Measurements from ENCODE around the gene POLR3E.

The POLR3E gene

GRCh38 chr16:22315979-22316378 is 18.8 kb downstream of the POLR3E start:
- in situ Hi-C loops (cut with MboI; ENCODE audit: low sequenced_read_pairs): no loop called here

- in situ Hi-C loops (cut with MboI; ENCODE audit: low sequenced_read_pairs): no loop called here
These were observed 19.2 kb downstream of the POLR3E start for GRCh38 chr16:22316411-22316811.

GRCh38 chr16:22317001-22317530 is 19.9 kb downstream of the POLR3E start:
- in situ Hi-C loops (cut with MboI; ENCODE audit: low sequenced_read_pairs): no loop called here

GRCh38 chr16:22317625-22318024 is 20.4 kb downstream of the POLR3E start:
- in situ Hi-C loops (cut with MboI; ENCODE audit: low sequenced_read_pairs): no loop called here

- in situ Hi-C loops (cut with MboI; ENCODE audit: low sequenced_read_pairs): no loop called here
These were observed 21.6 kb downstream of the POLR3E start for GRCh38 chr16:22318690-22319358.

- in situ Hi-C loops (cut with MboI; ENCODE audit: low sequenced_read_pairs): no loop called here
These were observed 23.5 kb downstream of the POLR3E start for GRCh38 chr16:22320572-22321339.

GRCh38 chr16:22321340-22322001 is 24.3 kb downstream of the POLR3E start:
- in situ Hi-C loops (cut with MboI; ENCODE audit: low sequenced_read_pairs): no loop called here

- in situ Hi-C loops (cut with MboI; ENCODE audit: low sequenced_read_pairs): no loop called here
These were observed 24.8 kb downstream of the POLR3E start for GRCh38 chr16:22322021-22322471.

- in situ Hi-C loops (cut with MboI; ENCODE audit: low sequenced_read_pairs): no loop called here
These were observed 25.5 kb downstream of the POLR3E start for GRCh38 chr16:22322741-22323140.

- in situ Hi-C loops (cut with MboI; ENCODE audit: low sequenced_read_pairs): no loop called here
These were observed 26.2 kb downstream of the POLR3E start for GRCh38 chr16:22323173-22323958.

- in situ Hi-C loops (cut with MboI; ENCODE audit: low sequenced_read_pairs): no loop called here
These were observed 27.0 kb downstream of the POLR3E start for GRCh38 chr16:22323959-22324786.

- in situ Hi-C loops (cut with MboI; ENCODE audit: low sequenced_read_pairs): no loop called here
These were observed 27.8 kb downstream of the POLR3E start for GRCh38 chr16:22324787-22325597.

GRCh38 chr16:22325598-22326368 is 28.6 kb downstream of the POLR3E start:
- in situ Hi-C loops (cut with MboI; ENCODE audit: low sequenced_read_pairs): no loop called here

- in situ Hi-C loops (cut with MboI; ENCODE audit: low sequenced_read_pairs): no loop called here
These were observed 29.1 kb downstream of the POLR3E start for GRCh38 chr16:22326369-22326652.

GRCh38 chr16:22326771-22327445 is 29.7 kb downstream of the POLR3E start:
- in situ Hi-C loops (cut with MboI; ENCODE audit: low sequenced_read_pairs): no loop called here

- in situ Hi-C loops (cut with MboI; ENCODE audit: low sequenced_read_pairs): no loop called here
These were observed 30.2 kb downstream of the POLR3E start for GRCh38 chr16:22327446-22327775.

GRCh38 chr16:22328081-22328725 is 31.0 kb downstream of the POLR3E start:
- in situ Hi-C loops (cut with MboI; ENCODE audit: low sequenced_read_pairs): no loop called here

Measured in hTERT RPE-1 (cell line).